CD4-positive, CD25-positive, alpha-beta regulatory T cell (primary cell): Measurements from ENCODE around the gene C2orf69. TPM values are rescaled to one million over a fixed set of nuclear protein-coding genes. Genes with fewer than 3 reads are reported as not detected.

ENCODE experiments used
- ATAC-seq, 2 donors: fragments of 150-1000 bp; cut with Tn5 transposase; one replicate each; pipeline ENCODE4 v1.10.0; 2021; ENCODE audit warnings: low read depth in 2 of 2, moderate number of reproducible peaks in 2 of 2, moderate library complexity in 1 of 2
- DNase-seq, 3 donors: peaks; one replicate each; pipeline versions ENCODE4 v3.0.0 to v3.0.0-alpha.2; 2012 to 2022; ENCODE audit warnings: mixed read lengths in 1 of 3
- H3K27ac ChIP-seq: one replicate; pipeline ENCODE4 v1.7.0; 2013; ENCODE audit warnings: mild to moderate bottlenecking, low read length; ENCODE audit not compliant: insufficient read depth, poor library complexity, severe bottlenecking
- H3K27me3 ChIP-seq: one replicate; pipeline ENCODE4 v1.7.0; 2013; ENCODE audit warnings: low read length; ENCODE audit not compliant: control insufficient read depth, insufficient read depth
- H3K36me3 ChIP-seq: one replicate; pipeline ENCODE4 v1.7.0; 2013; ENCODE audit warnings: mild to moderate bottlenecking, low read length, moderate library complexity; ENCODE audit not compliant: control insufficient read depth, insufficient read depth
- H3K4me1 ChIP-seq: 2 replicates; pipeline ENCODE4 v1.7.0; 2013; ENCODE audit warnings: mild to moderate bottlenecking, low read length; ENCODE audit not compliant: insufficient read depth, control insufficient read depth, poor library complexity, severe bottlenecking
- H3K4me3 ChIP-seq: one replicate; pipeline ENCODE4 v1.7.0; 2013; ENCODE audit warnings: low read depth, mild to moderate bottlenecking, low read length, moderate library complexity
- H3K9me3 ChIP-seq, 2 experiments: 1 replicate in 1 of 2; 2 replicates in 1 of 2; pipeline ENCODE4 v1.7.0; 2013; ENCODE audit warnings: low read length in 2 of 2, mild to moderate bottlenecking in 1 of 2, moderate library complexity in 1 of 2; ENCODE audit not compliant: control insufficient read depth in 2 of 2
- H3K27ac Mint-ChIP-seq, 3 donors: one replicate each; pipeline ENCODE4 v1.8.0; 2020 to 2022; ENCODE audit warnings: mild to moderate bottlenecking in 3 of 3, mixed read lengths in 3 of 3, moderate library complexity in 2 of 3
- H3K27me3 Mint-ChIP-seq: one replicate; pipeline ENCODE4 v1.8.0; 2022; ENCODE audit warnings: mild to moderate bottlenecking, mixed read lengths
- H3K36me3 Mint-ChIP-seq: one replicate; pipeline ENCODE4 v1.8.0; 2020; ENCODE audit warnings: mixed read lengths
- H3K4me1 Mint-ChIP-seq, 4 donors: one replicate each; pipeline ENCODE4 v1.8.0; 2020 to 2022; ENCODE audit warnings: mixed read lengths in 4 of 4, mild to moderate bottlenecking in 1 of 4
- H3K4me3 Mint-ChIP-seq, 4 donors: one replicate each; pipeline ENCODE4 v1.8.0; 2020 to 2022; ENCODE audit warnings: mild to moderate bottlenecking in 4 of 4, mixed read lengths in 4 of 4, moderate library complexity in 3 of 4
- H3K9me3 Mint-ChIP-seq, 7 donors: one replicate each; pipeline ENCODE4 v1.8.0; 2020 to 2022; ENCODE audit warnings: mixed read lengths in 7 of 7, mild to moderate bottlenecking in 3 of 7, moderate library complexity in 2 of 7
- polyA plus RNA-seq, 4 donors: library from polyadenylated mRNA; unstranded; fragments of 300-500 nt; fragmentation: Illumina TruSeq; gene quantifications; one replicate each; pipeline ENCODE4 v1.2.3, GENCODE V29; 2021
- total RNA-seq: library from RNA; stranded (reverse); gene quantifications from one replicate; pipeline ENCODE4 v1.2.3, GENCODE V29; 2022

Gene C2orf69
- total and polyA plus RNA-seq, 5 donors from 2014 or later, result 12.4 to 17.2 (median 15.5) TPM

GRCh38 chr2:199972088-199972626 is 61.1 kb downstream of the C2orf69 start:
- H3K4me3 Mint-ChIP-seq, result no peak overlapping the region
- H3K27ac Mint-ChIP-seq, result peak overlapping the region in 1 of 3 donors; percentile 75
- no peak overlapping the region for H3K4me3 ChIP-seq
- H3K4me1 Mint-ChIP-seq, result peaks cover 0 to 4% (median 0%) of the 10 kb centered on the region in 4 donors
- H3K36me3 Mint-ChIP-seq, result peaks cover 23% of the 10 kb centered on the region
- DNase-seq, result no peak
- no peaks in the 10 kb centered on the region for H3K9me3 ChIP-seq
- H3K27me3 Mint-ChIP-seq, result no peaks in the 10 kb centered on the region
- no peaks in the 10 kb centered on the region for H3K36me3 ChIP-seq
- H3K27me3 ChIP-seq, result no peaks in the 10 kb centered on the region
- no peak overlapping the region for H3K27ac ChIP-seq
- H3K9me3 Mint-ChIP-seq, result peaks cover 0 to 5% (median 0%) of the 10 kb centered on the region in 7 donors
- ATAC-seq, result no peak
- H3K4me1 ChIP-seq, result no peaks in the 10 kb centered on the region

GRCh38 chr2:199973703-199974102 is 62.6 kb downstream of the C2orf69 start:
- DNase-seq, result no peak
- no peak overlapping the region for H3K4me3 ChIP-seq
- H3K27ac ChIP-seq, result no peak overlapping the region
- H3K27me3 Mint-ChIP-seq, result no peaks in the 10 kb centered on the region
- H3K4me3 Mint-ChIP-seq, result no peak overlapping the region
- no peaks in the 10 kb centered on the region for H3K9me3 ChIP-seq
- no peaks in the 10 kb centered on the region for H3K4me1 ChIP-seq
- no peaks in the 10 kb centered on the region for H3K27me3 ChIP-seq
- H3K36me3 ChIP-seq, result no peaks in the 10 kb centered on the region
- no peak overlapping the region for H3K27ac Mint-ChIP-seq
- no peak for ATAC-seq
- H3K36me3 Mint-ChIP-seq, result peaks cover 12% of the 10 kb centered on the region
- peaks cover 0 to 9% (median 2%) of the 10 kb centered on the region in 4 donors for H3K4me1 Mint-ChIP-seq
- H3K9me3 Mint-ChIP-seq, result peaks cover 0 to 5% (median 0%) of the 10 kb centered on the region in 7 donors

GRCh38 chr2:199975273-199975895 is 64.3 kb downstream of the C2orf69 start:
- Histone ChIP-seq H3K36me3 (no peaks in the 10 kb centered on the region), H3K27ac (no peak overlapping the region), H3K9me3 (no peaks in the 10 kb centered on the region), H3K27me3 (no peaks in the 10 kb centered on the region), H3K4me3 (no peak overlapping the region), H3K4me1 (peaks cover 3% of the 10 kb centered on the region)
- no peak overlapping the region for H3K27ac Mint-ChIP-seq
- no peak overlapping the region for H3K4me3 Mint-ChIP-seq
- no peak for DNase-seq
- H3K27me3 Mint-ChIP-seq, result no peaks in the 10 kb centered on the region
- H3K36me3 Mint-ChIP-seq, result peaks cover 12% of the 10 kb centered on the region
- ATAC-seq, result no peak
- H3K9me3 Mint-ChIP-seq, result peaks cover 0 to 5% (median 0%) of the 10 kb centered on the region in 7 donors
- peaks cover 3 to 17% (median 6%) of the 10 kb centered on the region in 4 donors for H3K4me1 Mint-ChIP-seq

Other genes starting within 250 kb of the C2orf69 start
- 0.32 TPM for gene FTCDNL1, start 60.1 kb upstream of the C2orf69 start, total RNA-seq
- 1 to 10 TPM in 1 of 4 donors, under 1 TPM in 2, not detected in 1; 0.28 to 1.3 (median 0.56) TPM for gene FTCDNL1, start 60.1 kb upstream of the C2orf69 start, polyA plus RNA-seq
- gene TYW5, start 44.2 kb downstream of the C2orf69 start, total RNA-seq, result 14.1 TPM
- gene TYW5, start 44.2 kb downstream of the C2orf69 start, polyA plus RNA-seq, result 1 to 10 TPM; 4.0 to 5.1 (median 4.5) TPM
- gene MAIP1, start 44.3 kb downstream of the C2orf69 start, total RNA-seq, result 23.3 TPM
- 10 to 100 TPM; 17.7 to 25.5 (median 20.4) TPM for gene MAIP1, start 44.3 kb downstream of the C2orf69 start, polyA plus RNA-seq